GM19023 (cell line): ENCODE results near the gene NAP1L3.

Experiments used
- ATAC-seq: cut with Tn5 transposase; IDR thresholded peaks from one replicate; pipeline ENCODE4 v1.9.1; 2021; ENCODE audit warnings: mild to moderate bottlenecking, moderate library complexity; ENCODE audit not compliant: unreplicated experiment

The NAP1L3 gene, protein sequence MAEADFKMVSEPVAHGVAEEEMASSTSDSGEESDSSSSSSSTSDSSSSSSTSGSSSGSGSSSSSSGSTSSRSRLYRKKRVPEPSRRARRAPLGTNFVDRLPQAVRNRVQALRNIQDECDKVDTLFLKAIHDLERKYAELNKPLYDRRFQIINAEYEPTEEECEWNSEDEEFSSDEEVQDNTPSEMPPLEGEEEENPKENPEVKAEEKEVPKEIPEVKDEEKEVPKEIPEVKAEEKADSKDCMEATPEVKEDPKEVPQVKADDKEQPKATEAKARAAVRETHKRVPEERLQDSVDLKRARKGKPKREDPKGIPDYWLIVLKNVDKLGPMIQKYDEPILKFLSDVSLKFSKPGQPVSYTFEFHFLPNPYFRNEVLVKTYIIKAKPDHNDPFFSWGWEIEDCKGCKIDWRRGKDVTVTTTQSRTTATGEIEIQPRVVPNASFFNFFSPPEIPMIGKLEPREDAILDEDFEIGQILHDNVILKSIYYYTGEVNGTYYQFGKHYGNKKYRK

DNA sequence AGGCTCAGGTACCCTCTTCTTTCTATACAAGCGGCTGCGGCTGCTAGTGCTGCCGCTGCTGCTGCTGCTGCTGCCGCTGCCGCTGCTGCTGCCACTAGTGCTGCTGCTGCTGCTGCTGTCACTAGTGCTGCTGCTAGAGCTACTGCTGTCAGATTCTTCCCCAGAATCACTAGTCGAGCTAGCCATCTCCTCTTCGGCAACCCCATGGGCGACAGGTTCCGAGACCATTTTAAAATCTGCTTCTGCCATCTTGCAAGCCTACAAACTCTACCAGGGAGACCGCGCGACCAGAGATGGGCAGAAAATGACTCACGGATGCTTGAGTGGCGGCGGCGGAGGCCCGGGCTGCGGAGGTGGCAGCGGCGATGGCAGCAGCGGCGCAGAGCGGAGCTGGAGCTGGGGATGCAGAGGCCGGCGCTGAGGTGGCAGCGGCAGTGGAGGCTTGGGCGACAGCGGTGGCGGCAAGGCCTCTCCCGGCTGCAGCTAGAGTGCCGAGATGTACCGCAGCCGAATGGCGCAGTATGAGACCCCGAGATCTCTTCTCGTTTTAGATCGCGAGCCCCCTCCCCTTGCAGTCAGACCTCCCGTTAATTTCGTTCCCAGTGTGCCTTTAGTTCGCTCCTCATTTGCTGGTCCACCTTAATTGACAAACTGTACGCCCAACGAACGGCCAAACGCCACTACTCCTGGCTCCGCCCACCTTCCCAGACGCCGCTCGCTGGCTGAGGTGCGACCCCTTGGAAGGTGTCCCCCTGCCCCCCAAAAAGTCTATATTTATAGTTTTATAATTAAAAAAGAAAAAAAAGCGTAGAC, at the start of gene NAP1L3:
TSS of gene NAP1L3 (minus strand) at position 523 of the 813 bp plus-strand sequence. CDS start at position 249, 274 bp downstream.
- peak; percentile 77 for ATAC-seq

DNA sequence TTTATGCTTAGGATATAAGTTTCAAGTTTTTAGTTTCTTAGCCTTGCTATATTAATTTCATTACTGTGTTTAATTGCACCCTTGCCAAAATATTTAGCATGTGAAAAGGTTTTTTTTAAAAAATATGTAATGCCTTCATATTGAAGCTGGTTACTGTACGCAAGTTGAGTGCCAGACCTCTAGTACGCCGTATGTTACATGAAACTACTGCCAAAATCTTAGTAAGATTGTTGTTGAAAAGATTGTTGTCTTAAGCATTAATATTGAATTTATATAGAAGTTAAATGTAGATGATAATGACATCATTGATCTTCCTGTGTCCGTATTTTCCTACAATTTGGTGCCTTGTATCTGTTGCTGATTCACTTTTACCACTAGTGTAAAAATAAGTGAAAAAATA, 37.7 kb upstream of the NAP1L3 start:
- no peak for ATAC-seq

DNA sequence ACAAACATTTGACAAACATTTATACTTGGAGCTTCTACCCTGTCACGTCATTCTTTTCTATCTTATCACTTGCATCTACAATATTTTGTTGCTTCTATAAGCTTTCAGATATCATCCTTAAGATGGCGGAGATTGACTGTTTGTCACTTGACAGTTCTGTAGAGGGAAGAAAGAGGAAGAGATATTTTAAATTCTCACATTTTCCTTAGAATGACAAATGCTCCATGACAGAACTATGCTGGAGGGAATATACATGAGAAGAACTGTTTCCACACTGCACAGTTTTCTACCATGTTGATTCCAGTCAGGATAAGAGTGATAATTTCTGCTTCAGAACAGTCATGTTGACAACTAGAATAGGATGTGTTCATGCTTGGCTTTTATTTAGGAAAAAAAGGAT, 30.3 kb upstream of the NAP1L3 start:
- no peak for ATAC-seq

DNA sequence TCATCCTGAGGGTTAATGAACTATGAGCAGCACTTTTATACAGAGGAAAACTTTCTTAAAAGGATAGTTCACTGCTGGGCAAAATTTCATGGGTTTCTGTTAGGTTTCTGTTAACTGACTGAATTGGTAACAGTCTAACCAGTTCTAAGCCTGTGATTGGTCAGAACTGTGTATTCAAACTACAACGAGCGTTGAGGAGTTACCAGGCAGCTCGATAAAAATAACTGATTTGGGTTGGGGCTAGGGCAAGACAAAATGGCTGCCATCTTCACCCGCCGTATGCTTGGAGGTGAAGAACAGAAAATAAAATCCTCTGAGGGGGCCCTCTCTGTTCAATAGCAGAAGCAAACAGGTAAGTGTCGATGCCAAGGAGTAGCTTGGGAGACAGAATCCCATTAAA, 22.6 kb upstream of the NAP1L3 start:
- ATAC-seq = no peak

DNA sequence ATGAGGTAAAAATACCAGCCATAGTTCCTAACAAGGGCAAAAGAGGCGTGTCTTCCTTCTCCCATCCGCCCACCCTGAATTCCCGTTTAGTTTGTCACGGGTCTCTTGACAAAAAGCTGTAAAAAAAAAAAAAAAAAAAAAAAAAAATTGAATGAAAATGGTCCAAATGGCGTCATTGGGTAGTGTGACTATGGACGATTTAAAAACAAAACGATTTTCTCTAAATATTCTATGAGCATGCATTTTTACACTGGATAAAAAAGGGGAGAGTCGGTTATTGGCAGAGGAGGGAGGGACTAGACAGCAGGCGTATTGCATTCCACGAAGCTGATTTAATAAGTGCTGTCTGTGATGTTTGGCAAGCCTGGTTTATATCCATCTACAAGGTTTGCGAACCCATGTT, 492 bp upstream of the NAP1L3 start, which contains the start of gene FAM133A:
TSS of gene FAM133A (plus strand) at position 338 of the 403 bp plus-strand sequence. CDS start 35,214 bp downstream, outside the sequence.
- ATAC-seq = no peak

DNA sequence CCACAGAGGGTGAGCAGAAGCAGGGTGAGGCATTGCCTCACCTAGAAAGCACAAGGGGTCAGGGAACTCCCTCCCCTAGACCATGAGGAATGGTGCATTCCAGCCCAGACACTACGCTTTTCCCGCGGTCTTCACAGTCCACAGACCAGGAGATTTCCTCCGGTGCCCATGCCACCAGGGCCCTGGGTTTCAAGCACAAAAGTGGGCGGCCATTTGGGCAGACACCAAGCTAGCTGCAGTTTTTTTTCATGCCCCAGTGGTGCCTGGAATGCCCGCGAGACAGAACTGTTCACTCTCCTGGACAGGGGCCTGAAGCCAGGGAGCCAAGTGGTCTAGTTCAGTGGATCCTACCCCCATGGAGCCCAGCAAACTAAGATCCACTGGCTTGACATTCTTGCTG, 12.8 kb downstream of the NAP1L3 start:
- ATAC-seq = no peak

DNA sequence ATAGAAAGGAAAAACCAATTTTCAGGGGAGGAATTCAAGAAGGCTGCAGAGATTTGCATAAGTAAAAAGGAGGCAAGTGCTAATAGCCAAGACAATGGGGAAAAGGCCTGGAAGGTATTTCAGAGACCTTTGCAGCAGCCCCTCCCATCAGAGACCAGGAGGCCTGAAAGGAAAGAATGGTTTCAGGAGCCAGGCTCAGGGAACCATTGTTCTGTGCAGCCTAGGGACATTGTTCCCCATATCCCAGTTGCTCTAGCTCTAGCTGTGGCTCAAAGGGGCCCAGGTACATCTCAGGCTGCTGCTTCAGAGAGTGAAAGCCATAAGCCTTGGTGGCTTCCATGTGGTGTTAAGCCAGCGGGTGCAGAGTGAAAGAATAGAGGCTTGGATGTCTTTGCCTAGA, 24.0 kb downstream of the NAP1L3 start:
- ATAC-seq = no peak

DNA sequence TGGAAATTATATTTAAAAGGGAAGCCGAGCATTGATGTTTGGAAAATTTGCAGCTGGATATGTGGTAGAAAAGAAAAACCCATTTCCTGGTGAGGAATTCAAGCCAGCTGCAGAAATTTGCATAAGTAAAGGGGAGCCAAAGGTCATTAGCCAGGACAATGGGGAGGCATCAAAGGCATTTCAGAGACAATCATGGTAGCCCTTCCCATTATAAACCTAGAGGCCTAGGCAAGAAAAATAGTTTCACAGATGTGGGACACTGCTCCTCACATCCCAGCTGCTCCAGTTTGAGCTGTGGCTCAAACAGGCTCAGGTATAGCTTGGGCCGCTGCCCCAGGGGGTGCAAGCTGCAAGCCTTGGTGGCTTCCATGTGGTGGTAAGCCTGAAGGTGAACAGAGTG, 35.8 kb downstream of the NAP1L3 start:
- ATAC-seq = no peak
